Uterus (tissue), 4 donors: ENCODE data around the gene PRKAB2. TPM values are rescaled to one million over a fixed set of nuclear protein-coding genes. Genes with fewer than 3 reads are reported as not detected.
"Not testable (repeated sequence)": the region's sequence is repeated elsewhere in the genome, so short reads cannot be mapped to it uniquely, and the experiment has no call there.

Source experiments
- DNase-seq, 2 donors: peaks; one replicate each; pipeline ENCODE4 v3.0.0-alpha.2; 2019 to 2020
- H3K27ac ChIP-seq, 2 donors: fragments of 200-600 bp; sonication (generic); 1 replicate in 1 of 2; 2 replicates in 1 of 2; pipeline ENCODE4 v1.5.1; 2016 to 2018
- H3K27me3 ChIP-seq, 2 donors: fragments of 200-600 bp; sonication (generic); one replicate each; pipeline ENCODE4 v1.5.1; 2018 to 2019; ENCODE audit warnings: control low read depth in 1 of 2
- H3K36me3 ChIP-seq, 2 donors: fragments of 200-600 bp; sonication (generic); one replicate each; pipeline ENCODE4 v1.5.1; 2019; ENCODE audit warnings: control low read depth in 1 of 2
- H3K4me1 ChIP-seq, 2 donors: fragments of 200-600 bp; sonication (generic); one replicate each; pipeline ENCODE4 v1.5.1; 2018 to 2019; ENCODE audit warnings: control low read depth in 1 of 2
- H3K4me3 ChIP-seq, 2 donors: fragments of 200-600 bp; sonication (generic); 1 replicate in 1 of 2; 2 replicates in 1 of 2; pipeline ENCODE4 v1.5.1; 2018 to 2019; ENCODE audit warnings: mild to moderate bottlenecking in 1 of 2
- H3K9me3 ChIP-seq, 2 donors: fragments of 200-600 bp; sonication (generic); one replicate each; pipeline ENCODE4 v1.5.1; 2019; ENCODE audit warnings: control low read depth in 1 of 2
- CTCF ChIP-seq, 4 experiments: fragments of 200-600 bp in 2 of 4; fragments of 450-650 bp in 2 of 4; sonication (generic) in 2 of 4; IDR thresholded peaks; one replicate each; pipeline ENCODE4 v1.5.1; 2016 to 2019; ENCODE audit warnings: antibody characterized with exemption in 4 of 4, mild to moderate bottlenecking in 2 of 4, moderate library complexity in 1 of 4
- POLR2A ChIP-seq, 2 donors: fragments of 450-650 bp; IDR thresholded peaks; one replicate each; pipeline ENCODE4 v1.6.1; 2016; ENCODE audit warnings: antibody characterized with exemption in 2 of 2, mild to moderate bottlenecking in 1 of 2, moderate library complexity in 1 of 2
- intact Hi-C: fragments of 100-400 bp; cut with DNase I; formaldehyde crosslinking; loops from one replicate; pipeline ENCODE4 v1.15.1; 2023; ENCODE audit warnings: low total_unique reads
- total RNA-seq, 4 donors: library from RNA; depleted of rRNA in 3 of 4; stranded (reverse); fragments of >200 nt in 3 of 4; gene quantifications; one replicate each; pipeline versions ENCODE4 v1.1.0 to v1.2.4, GENCODE V29; 2014 to 2023
- donor health status: DM: yes; HTN: yes; CAD: no.

The PRKAB2 gene
- total RNA-seq, 4 donors from 2014 or later = 10.9 to 22.5 (median 15.2) TPM

- intact Hi-C loops = no loop called here
These were observed 61.8 kb downstream of the PRKAB2 start for GRCh38 chr1:147110434-147110833.

GRCh38 chr1:147109762-147110161, 62.5 kb downstream of the PRKAB2 start:
- intact Hi-C loops = no loop called here
- Histone ChIP-seq H3K4me1 (no peaks in the 10 kb centered on the region), H3K27me3 (no peaks in the 10 kb centered on the region), H3K4me3 (no peak overlapping the region), H3K9me3 (no peaks in the 10 kb centered on the region), H3K36me3 (no peaks in the 10 kb centered on the region), H3K27ac (no peak overlapping the region)
- no peak for DNase-seq
- no peak for TF ChIP-seq POLR2A (IDR thresholded peaks at IDR 0.05)
- TF ChIP-seq CTCF (IDR thresholded peaks at IDR 0.05) = no peak

More at GRCh38 chr1:147110434-147110833, 61.8 kb downstream of the PRKAB2 start:
- H3K36me3 ChIP-seq = no peaks in the 10 kb centered on the region
- no peak for DNase-seq
- no peaks in the 10 kb centered on the region for H3K4me1 ChIP-seq
- no peak for TF ChIP-seq POLR2A (IDR thresholded peaks at IDR 0.05)
- no peak for TF ChIP-seq CTCF (IDR thresholded peaks at IDR 0.05)
- no peak overlapping the region for H3K27ac ChIP-seq
- H3K4me3 ChIP-seq = no peak overlapping the region
- no peaks in the 10 kb centered on the region for H3K9me3 ChIP-seq
- no peaks in the 10 kb centered on the region for H3K27me3 ChIP-seq

GRCh38 chr1:147109041-147109440, 63.2 kb downstream of the PRKAB2 start:
- TF ChIP-seq CTCF (IDR thresholded peaks at IDR 0.05) (no peak), POLR2A (IDR thresholded peaks at IDR 0.05) (no peak)
- H3K9me3 ChIP-seq = no peaks in the 10 kb centered on the region
- no peak overlapping the region for H3K27ac ChIP-seq
- H3K36me3 ChIP-seq = no peaks in the 10 kb centered on the region
- intact Hi-C loops = no loop called here
- no peak overlapping the region for H3K4me3 ChIP-seq
- no peaks in the 10 kb centered on the region for H3K4me1 ChIP-seq
- DNase-seq = no peak
- no peaks in the 10 kb centered on the region for H3K27me3 ChIP-seq

- H3K27me3 ChIP-seq, H3K36me3 ChIP-seq, H3K4me1 ChIP-seq, DNase-seq, intact Hi-C loops, H3K27ac ChIP-seq, H3K4me3 ChIP-seq, H3K9me3 ChIP-seq: not testable (repeated sequence)
These were observed 65.8 kb downstream of the PRKAB2 start for GRCh38 chr1:147106407-147106881.

GRCh38 chr1:147105909-147106308, 66.4 kb downstream of the PRKAB2 start:
- DNase-seq = no peak
- H3K36me3 ChIP-seq = no peaks in the 10 kb centered on the region
- no peak overlapping the region for H3K27ac ChIP-seq
- intact Hi-C loops = no loop called here
- no peak for TF ChIP-seq CTCF (IDR thresholded peaks at IDR 0.05)
- no peak overlapping the region for H3K4me3 ChIP-seq
- H3K27me3 ChIP-seq = no peaks in the 10 kb centered on the region
- H3K9me3 ChIP-seq = no peaks in the 10 kb centered on the region
- H3K4me1 ChIP-seq = no peaks in the 10 kb centered on the region

Other genes starting within 250 kb of the PRKAB2 start
- gene NBPF12, start 234.1 kb downstream of the PRKAB2 start, total RNA-seq = 10 to 100 TPM; 14.1 to 31.4 (median 17.9) TPM
- gene FMO5, start 52.9 kb upstream of the PRKAB2 start, total RNA-seq = 1 to 10 TPM; 2.1 to 3.9 (median 3.8) TPM
- 10 to 100 TPM; 23.5 to 41.3 (median 39.5) TPM for gene CHD1L, start 70.2 kb upstream of the PRKAB2 start, total RNA-seq